M059J (cell line): ENCODE results near the gene HSF4. TPM values are rescaled to one million over a fixed set of nuclear protein-coding genes. Genes with fewer than 3 reads are reported as not detected.

Source experiments
- DNase-seq: peaks from one replicate; pipeline ENCODE4 v3.0.0-alpha.2; 2012; ENCODE audit warnings: low read depth
- total RNA-seq: library from RNA; depleted of rRNA; stranded (reverse); fragments of >200 nt; shearing (Covaris generic); gene quantifications from 2 replicates; pipeline ENCODE4 v1.2.3, GENCODE V29; 2014

The HSF4 gene
- total RNA-seq, 1 experiment from 2014 or later = 4.1 TPM

- no peak for DNase-seq
Measured at GRCh38 chr16:67166598-67167168, 2.1 kb downstream of the HSF4 start.

DNA sequence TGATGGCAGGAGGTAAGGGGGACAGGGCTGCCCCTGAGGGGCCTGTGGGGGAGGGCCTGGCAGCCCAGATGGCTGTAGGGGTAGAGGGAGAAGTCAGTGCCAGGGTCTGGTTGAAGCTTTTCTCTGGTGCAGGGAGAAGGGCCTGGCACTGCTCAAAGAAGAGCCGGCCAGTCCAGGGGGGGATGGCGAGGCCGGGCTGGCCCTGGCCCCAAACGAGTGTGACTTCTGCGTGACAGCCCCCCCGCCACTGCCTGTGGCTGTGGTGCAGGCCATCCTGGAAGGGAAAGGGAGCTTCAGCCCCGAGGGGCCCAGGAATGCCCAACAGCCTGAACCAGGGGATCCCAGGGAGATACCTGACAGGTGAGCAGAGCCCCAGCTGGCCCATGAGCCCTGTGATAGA lies 3.0 kb downstream of the HSF4 start:
- no peak for DNase-seq

GRCh38 chr16:67169011-67169451 lies 4.5 kb downstream of the HSF4 start:
- no peak for DNase-seq

DNA sequence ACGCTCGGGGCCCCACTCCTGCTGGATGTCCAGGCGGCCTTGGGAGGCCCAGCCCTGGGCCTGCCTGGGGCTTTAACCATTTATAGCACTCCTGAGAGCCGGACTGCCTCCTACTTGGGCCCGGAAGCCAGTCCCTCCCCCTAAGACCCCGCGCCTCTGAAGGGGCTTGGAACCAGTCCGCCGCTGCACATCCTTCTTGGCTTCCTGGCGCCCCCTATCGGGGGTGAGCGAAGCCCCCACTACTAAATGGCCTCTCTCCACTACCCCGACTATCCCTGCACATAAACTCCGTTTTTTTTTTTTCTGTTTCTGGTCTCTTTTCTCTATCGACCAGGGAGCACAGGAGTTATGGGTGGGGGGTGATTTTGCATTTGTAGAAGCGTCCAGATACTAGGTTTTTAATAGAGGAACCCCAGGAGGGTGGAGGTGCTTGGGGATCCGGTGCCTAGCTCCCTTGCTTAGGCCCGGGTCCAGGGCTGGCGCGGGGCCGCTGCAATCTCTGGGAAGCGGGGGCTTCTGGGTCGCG lies 5.2 kb downstream of the HSF4 start:
- no peak for DNase-seq

DNA sequence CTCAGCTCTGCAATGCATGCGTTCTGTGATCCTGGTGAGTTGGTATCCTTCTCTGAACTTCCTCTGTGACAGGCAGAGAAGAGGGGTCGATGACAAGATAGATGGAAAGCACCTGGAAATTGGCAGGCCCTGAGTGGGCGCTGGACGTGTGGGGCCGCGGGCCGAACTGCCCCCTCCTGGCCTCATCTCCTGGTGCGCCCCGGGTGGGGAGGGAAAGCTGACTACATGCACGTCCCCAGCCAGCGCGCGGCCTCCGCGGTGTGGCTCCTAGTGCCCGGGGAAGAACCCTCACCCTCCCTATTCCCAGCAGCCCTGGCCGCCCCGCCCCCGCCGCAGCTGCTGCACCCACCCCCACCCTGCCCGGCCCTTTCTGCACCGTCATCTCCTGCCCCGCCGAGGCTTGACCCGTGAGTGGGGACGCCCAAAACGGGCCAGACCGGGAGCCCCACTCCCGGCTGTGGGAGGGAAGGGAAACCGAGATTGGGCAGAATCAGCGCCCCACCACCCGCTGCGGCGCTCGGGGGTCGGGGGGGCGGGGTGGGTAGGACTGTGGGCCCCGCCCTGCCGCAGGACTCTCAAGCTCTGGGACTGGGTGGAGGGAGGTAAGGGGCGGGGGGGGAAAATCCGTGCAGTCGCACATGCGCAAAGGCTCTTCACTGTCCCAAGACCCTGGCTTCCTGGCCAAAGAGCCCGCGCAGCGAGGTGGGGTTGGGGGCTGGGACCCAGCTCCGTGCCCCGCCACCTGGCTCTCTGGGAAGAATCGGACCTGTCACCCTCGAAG lies 5.8 kb downstream of the HSF4 start, which contains the start of gene NOL3:
NOL3 (plus strand) TSS at position 371 of the 781 bp plus-strand sequence.
- DNase-seq = peak; percentile 77

- DNase-seq = no peak
Measured at GRCh38 chr16:67170949-67171649, 6.6 kb downstream of the HSF4 start.

DNA sequence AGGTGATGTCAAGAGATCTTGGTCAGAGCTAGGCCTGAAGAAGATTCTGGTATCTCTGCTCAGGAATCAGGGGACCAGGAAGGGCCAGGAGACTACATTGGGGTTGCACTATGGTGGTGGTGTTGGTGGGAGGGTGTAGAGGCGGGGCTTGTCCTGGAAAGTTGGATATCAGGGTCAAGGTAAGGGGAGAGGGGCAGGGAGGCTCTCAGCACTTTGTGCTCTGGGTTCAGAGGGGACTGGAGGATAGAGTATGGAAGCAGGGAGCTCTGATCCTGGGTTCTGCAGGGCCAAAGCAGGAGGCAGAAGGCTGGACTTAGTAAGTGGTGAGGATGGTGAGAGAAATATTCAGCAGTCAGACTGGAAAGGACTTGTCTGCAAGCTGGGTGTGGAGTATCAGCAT lies 8.8 kb downstream of the HSF4 start:
- no peak for DNase-seq

DNA sequence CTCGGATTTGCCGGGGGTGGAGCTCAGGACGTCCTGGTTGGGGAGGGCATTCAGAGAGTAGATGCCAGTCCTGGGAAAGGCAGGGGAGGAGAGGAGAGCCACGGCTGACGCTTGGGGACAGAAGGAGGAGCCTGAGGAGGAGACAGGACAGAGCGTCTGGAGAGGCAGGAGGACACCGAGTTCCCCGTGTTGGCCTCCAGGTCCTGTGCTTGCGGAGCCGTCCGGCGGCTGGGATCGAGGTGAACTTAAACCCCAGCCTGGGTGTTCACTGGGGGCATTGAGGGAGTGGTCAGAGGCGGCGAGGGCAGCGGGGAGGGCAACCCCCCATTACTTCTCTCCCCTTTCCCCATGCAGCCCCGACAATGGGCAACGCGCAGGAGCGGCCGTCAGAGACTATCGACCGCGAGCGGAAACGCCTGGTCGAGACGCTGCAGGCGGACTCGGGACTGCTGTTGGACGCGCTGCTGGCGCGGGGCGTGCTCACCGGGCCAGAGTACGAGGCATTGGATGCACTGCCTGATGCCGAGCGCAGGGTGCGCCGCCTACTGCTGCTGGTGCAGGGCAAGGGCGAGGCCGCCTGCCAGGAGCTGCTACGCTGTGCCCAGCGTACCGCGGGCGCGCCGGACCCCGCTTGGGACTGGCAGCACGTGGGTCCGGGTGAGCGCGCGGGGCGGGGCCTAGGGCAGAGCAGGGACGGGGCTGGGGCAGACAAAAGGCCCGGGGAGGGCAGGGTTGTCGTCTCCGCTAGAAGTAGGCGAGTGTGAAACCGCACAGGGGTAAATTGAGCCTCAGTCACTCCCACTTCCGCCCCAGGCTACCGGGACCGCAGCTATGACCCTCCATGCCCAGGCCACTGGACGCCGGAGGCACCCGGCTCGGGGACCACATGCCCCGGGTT lies 9.5 kb downstream of the HSF4 start:
- DNase-seq = peak; percentile 91

DNA sequence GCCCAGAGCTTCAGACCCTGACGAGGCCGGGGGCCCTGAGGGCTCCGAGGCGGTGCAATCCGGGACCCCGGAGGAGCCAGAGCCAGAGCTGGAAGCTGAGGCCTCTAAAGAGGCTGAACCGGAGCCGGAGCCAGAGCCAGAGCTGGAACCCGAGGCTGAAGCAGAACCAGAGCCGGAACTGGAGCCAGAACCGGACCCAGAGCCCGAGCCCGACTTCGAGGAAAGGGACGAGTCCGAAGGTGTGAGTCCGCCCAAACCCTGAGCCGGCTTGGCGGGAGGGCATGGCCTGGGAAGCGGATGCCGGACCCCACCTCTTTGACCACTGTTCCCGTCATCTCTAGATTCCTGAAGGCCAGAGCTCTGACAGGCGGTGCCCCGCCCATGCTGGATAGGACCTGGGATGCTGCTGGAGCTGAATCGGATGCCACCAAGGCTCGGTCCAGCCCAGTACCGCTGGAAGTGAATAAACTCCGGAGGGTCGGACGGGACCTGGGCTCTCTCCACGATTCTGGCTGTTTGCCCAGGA lies 10.2 kb downstream of the HSF4 start:
- no peak for DNase-seq

- no peak for DNase-seq
Measured at GRCh38 chr16:67176662-67177061, 12.1 kb downstream of the HSF4 start.

DNA sequence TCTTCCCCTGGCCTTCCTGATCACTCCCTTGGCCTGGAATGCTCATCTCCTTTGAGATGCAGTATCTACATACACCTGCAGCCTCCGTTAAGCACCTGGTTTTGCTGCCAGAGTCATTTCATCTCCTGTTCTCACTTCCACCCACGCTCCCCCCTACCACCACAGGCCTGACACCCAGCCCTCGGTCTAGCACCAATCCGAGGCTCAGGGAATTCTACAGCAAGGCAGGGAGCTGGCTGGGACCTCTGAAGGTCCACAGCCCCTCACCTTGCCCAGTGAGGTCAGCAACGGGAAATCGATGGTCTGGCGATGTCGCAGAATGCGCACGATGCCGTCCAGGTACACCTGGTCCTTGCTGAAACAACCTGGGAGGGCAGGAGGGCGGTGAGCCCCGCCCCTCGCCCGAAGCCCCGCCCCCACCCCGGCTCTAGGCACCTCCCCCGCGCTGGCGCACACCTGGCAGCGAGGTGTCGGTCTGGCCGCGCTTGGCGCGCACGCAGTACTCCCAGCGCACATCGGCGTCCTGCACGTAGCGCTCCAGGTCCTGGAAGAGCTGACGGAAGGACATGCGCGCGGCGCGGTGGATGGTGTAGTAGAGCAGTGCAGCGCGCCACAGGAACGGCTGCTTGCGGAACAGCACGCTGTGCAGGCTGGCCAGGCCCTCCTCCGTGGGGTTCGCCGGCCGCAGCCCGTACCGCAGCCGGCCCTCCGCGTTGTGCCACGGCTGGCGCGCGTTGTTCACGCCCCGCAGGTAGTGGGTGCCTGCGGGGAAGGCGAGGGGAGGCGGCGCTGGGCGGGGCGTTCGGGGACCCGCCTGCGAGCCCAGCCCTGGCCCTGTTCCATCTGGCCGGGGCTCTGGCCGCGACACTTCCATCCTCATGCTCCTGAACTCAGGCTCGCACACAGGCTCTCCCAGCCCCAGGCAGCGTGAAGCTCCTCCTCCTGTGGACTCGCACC lies 13.5 kb downstream of the HSF4 start:
- no peak for DNase-seq

DNA sequence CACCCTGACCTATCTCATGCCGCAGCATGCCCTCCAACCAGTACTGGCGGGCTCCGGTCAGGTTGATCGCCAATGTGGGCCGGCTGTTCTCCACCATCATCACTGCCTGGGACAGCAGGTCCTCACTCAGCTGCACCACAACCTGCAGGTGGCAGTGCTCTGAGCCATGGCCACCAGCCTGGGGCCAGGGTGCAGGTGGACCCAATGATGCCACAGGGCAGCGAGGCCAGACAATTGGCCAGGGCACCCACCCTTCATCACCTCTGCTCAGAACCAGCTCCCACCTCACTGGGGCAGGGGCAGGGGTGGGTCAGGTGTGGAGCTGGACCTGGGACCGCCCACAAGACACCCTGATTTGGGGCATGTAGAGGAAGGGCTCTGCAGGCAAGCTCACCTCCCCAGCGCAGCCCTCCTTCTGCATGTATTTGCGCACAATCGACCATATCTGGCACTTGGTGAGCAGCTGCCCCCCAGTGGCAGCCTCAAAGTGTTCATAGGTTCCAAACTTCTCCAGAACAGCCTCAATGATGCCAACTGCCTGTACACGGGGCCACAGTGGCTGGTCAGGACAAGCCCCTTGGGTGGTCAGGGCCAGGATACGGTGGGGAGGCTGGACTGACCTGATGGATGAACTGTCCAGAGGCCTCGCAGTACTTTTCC lies 15.0 kb downstream of the HSF4 start:
- DNase-seq = no peak

DNA sequence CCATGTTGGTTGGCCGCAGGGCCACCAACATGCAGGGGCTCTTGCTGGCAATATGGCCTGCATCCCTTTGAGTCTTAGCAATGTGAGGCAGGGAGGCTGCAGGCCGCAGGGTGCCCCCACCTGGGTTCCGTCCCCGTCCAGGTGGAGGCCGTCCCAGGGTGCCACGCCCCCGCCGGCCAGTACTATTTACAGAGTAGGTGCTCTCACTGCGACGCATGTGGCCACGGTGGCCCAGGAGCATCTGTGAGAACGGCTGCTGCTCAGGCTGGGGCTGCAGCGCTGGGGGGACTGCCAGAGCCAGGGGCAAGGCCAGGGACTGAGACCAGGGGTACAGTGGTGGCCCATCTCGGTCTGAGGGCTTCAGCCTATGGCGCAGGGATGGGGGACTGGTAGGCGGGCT lies 15.6 kb downstream of the HSF4 start:
- no peak for DNase-seq

DNA sequence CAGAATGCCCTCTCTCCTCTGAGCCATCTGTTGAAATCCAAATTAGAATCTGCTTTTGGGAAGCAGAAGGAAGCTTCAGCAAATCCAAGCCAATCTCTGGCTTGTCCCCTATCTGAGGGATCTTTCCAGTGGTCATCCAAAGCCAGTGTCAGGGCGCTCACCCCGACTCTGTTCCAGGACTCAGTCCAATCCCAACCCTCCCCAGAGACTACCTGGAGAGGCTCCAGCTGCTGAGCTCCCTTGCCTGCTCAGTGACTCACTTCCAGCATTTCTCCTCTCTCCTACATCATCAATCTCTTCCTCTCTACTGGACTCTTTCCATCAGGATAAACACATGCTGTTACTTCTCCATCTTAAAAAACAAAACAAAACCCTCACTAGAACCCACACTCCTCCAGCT lies 16.8 kb downstream of the HSF4 start:
- DNase-seq = peak; percentile 89

- no peak for DNase-seq
Measured at GRCh38 chr16:67182288-67182687, 17.7 kb downstream of the HSF4 start.

DNA sequence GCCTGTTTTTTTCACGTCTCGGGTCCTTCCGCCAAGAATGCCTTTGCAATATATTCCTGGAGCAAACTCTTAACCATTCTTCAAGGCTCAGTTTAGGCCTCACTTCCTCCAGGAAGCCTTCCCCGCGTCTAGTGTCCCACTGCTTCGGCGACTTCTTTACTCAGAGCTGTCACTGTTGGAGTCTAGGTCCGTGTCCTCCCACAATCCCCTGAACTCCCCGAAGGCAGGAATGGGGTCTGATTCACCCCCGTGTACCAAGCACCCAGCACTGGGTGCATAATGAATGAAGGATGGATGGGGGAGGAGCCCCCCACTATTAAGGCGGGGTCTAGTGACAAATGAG lies 18.7 kb downstream of the HSF4 start:
- DNase-seq = no peak

GRCh38 chr16:67183627-67184452 lies 19.3 kb downstream of the HSF4 start, which contains the start of gene MATCAP1:
Gene MATCAP1 (minus strand): TSS chr16:67183963. CDS start chr16:67180610, 3,353 bp downstream.
- DNase-seq = peak; percentile 98

DNA sequence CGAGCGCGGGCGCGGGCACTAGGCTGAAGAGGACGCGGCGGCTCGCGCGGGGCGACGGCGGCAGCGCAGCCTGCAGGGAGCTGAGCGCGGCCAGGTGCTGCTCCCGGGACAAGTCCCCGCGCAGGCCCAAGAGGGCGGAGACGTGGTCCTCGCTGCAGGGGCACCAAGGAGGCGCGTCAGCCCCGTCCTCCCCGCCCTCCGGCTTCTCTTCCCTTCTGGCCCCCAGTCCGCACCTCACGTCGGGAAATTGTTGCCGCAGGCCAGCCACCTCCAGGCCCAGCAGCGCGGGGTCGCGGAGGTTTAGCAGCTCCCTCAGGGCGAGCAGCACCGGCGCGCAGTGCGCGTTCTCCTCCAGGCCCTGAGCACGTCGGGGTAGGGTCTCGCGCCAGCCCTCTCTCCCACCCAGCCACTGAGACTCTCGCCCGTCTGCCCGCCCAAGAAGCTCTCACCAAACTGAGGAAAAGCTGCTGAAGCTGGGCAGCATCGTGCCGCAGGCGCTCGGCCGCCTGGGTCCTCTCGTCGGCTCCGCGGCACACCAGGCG lies 20.0 kb downstream of the HSF4 start:
- DNase-seq = no peak
